NCI-H2107 treated with DMSO at 0.1 percent for 48 hours (cell line): ENCODE measurements around the gene BEND2.
A peak's percentile ranks its signal among the peaks of the same experiment; 100 is the strongest.
"Not testable (repeated sequence)": the region's sequence is repeated elsewhere in the genome, so short reads cannot be mapped to it uniquely, and the experiment has no call there.

Source experiments
- DNase-seq: peaks from one replicate; lab custom pipeline; 2025; ENCODE audit not compliant: unreplicated experiment; lab: John Stamatoyannopoulos, UW

The BEND2 gene

DNA sequence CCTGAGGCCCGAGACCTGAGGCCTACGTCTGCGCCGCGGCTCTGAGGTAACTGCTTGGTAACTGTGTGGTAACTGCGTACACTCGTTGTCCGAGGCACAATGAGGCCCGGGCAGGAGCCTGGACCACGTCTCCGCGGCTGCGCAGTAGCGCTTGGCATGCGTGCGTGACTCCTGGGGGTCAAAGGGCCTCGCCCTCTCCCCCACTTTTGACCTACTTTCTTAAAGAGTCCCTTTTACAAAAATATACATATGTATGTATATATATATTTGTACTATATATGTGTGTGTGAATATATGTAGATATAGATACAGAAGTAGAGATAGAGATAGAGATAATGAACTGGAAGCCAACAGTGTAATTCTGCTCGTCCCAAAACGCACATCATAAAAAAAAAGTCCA is at the start of gene BEND2:
BEND2 (minus strand) TSS at position 101 of the 400 bp plus-strand sequence. CDS start 136 bp downstream, outside the sequence.
- no peak for DNase-seq

DNA sequence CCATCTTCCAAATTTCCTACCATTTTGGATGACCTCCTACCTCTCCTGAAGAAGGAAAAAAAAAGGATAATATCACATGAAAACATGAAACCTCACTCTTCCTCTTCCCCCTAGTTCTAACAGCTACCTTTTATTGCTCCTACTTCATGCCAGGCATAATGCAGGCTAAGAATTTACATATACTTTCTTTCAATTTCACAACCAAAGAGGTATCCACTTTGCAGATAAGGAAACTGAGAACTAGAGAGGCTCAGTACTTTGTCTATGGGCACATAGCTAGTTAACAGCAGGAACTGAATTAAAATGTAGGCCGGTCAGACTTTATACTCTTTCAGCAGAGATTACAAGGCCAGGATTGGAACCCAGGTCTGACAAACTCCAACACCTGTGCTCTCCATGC is 34.4 kb upstream of the BEND2 start:
- no peak for DNase-seq

DNA sequence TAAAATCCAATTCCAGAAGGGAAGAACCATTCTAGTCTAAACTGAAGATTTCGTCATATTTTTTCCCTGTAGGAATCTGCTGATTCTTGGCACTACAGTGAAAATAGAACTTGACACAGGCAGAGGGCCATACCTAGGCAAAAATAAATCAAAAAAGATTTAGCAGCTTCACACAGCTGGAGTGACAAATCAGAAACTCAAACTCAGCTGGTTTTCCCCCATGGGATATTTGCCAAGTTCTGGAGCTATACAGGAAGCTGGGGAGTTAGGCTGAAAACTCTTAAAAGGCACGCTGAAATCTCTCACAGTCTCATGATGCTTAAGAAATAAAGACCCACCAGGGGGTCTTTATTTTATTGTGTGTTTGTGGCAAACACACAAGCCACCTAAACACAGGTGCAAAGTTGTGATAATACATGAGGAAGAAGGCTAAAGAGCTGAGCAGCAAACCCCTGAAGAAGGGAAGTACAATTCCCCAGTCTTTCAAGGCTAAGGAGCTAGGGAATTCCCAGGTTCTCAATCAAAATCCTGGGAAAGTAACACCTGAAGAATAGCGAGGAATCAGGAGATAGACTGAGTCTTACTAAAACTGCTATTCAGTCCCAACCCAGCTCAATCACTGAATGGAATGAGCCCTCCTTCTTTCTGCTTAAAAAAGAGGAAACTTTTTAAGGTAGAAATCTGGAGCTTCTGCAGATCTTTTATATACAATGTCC is 32.1 kb upstream of the BEND2 start:
- DNase-seq: peak; percentile 39

DNA sequence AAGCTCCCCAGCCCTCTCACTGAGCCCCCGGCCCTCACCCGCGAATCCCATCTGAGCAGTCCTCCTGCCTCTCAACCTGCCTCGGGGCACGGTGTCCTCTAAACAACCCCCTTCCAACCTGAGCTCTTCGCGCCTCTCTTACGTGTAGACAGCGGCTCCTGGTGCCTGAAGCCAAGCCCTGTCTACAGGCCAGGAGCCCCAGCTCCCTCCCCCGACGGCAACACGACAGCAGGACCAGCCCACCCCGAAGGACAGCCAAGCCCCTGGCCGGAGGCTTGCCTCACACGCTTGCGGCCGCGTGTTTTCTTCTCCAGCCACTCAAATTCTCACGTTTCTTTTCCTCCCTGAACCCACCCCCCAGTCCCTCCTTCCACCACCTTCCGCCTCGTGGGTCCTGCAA is 9.0 kb upstream of the BEND2 start:
- DNase-seq: not testable (repeated sequence)

DNA sequence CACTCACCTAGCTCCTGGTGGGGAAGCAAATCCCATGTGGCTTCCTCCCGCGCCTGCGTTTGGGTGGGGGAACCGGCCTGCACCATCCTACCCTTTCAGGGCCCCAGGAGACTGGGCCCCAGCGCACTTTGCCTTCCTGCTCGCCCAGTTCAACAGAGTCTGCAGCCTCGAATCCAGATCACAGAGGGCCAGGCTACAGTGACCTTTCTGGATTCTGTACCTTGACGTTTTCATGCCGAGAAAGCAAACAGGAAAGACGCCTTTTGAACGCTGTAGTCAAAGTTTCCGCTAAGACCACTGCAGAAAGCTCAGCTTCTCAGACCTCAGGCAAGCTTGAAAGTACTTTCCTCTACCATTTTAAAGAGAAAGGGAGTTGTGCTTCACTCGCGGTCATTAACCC is 7.4 kb upstream of the BEND2 start:
- DNase-seq: no peak

DNA sequence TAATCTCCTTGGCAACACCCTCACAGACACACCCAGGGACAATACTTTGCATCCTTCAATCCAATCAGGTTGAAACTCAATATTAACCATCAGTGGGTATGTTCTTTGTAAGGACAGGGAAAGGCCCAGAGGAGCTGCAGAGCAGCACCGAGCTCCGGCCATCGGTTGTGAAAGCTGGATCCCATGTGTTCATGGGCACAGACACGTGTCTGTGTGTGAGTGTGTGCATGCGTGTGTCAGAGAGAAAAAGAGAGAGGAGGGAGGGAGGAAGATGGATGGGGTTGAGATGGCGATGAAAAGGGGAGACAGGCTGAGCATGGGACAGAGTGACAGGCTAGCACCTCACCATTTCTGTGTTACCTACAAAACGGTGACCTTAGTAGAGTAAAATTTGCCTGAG is 6.8 kb upstream of the BEND2 start:
- DNase-seq: no peak

DNA sequence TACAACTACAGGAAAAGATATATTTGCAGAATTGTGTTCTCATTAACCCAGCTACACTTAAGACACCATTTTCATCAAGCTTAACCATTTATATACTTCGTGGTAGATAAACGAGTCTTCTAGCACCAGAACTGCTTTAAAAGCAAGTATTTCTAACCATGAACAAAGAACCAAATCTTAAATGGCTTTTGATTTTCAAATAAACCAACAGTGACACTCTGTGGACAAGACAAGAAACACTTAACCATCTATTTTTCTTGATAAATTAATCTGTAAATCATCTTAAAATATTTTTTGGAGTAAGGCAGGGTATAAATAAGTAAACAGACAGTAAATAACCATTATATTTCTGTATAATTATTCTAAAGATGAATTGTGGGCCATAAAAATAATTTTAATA is 10.2 kb downstream of the BEND2 start:
- peak; percentile 63 for DNase-seq

DNA sequence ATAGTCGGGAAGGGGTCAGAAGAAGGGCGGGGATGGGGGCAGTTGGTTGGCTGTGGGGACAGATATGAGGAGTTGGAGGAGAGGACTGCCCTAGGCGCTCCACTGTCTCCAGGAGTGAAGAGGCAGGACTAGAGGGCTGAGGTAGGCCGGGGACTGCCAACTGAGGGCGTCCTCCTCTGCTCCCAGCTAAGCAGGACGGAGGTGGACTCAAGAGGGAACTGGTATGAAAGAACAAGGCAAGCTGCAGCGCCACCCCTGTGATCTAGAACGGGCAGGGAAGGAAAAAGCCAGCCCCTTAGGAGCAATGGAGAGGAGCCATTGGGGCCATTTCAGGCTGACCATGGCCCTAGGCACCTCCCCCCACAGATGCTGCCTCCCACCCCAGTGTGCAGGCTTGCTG is 14.0 kb downstream of the BEND2 start:
- DNase-seq: no peak

DNA sequence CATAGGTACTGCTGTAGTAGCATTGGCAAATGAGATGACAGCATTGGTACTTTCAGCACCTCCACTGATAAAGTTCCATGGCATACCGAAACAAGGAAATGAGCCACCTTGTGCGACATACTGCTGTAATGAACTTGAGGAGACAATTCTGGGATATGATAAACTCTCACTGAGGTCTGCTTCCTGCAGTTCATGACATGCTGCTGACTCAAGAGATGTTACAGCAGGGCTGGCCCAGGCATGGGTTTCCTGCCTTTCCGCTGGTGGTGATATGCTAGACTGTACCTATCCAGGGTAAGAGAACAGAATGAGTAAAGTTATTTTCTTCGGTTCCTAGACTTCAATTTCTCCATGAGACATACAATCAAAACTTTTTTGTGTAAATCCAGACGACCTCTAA is 17.1 kb downstream of the BEND2 start:
- no peak for DNase-seq

DNA sequence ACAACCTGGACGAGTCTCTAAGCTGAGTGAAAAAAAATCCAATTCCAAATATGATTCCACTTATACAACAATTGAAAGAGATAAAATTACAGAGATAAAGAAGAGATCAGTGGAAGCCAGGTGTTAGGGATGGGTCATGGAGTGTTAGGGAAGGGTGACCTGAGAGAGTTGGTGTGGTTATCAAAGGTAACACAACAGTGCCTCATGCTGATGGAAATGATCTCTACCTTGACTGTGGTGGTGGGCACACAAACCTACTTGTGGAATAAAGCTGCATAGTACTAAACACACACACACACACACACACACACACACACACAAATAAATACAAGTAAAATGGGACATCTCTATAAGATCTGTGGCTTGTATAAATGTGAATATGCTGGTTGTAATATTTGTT is 26.0 kb downstream of the BEND2 start:
- peak; percentile 86 for DNase-seq

DNA sequence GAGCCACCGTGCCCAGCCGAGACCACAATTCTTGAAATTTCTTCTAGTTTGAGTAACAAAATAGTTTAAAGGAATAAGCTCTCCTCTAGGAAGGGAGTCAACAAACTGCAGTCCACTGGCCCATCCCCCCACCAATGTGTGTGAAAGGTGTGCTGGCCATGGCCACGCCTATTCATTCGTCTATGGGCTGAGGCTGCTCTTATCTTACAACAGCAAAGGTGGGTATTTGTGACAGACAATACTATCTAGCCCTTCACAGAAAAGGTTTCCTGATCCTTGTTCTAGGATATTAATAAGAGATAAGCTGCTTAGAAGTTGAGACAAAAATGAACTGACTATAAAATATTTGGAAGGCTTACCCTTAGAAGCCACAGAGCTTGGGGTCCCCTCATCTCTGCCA is 41.2 kb downstream of the BEND2 start:
- no peak for DNase-seq

DNA sequence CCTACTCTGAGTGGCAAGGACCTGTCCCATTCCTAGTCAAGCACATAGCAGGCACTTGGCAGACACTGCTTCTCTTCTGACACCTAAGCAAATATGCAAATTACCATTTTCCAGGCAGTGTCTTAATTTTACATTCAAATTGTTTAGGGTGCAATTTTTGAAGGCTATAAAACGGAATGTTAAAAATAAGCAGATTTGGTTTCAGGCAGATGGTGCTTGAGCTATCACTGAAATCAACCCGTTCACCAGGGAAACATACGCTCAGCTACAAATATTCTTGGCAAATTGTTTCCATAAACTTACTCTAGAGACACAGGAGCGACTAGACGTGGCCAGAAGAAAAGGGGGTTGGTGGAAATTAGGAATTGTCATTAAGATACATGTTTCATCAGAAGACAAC is 45.7 kb downstream of the BEND2 start:
- DNase-seq: no peak

DNA sequence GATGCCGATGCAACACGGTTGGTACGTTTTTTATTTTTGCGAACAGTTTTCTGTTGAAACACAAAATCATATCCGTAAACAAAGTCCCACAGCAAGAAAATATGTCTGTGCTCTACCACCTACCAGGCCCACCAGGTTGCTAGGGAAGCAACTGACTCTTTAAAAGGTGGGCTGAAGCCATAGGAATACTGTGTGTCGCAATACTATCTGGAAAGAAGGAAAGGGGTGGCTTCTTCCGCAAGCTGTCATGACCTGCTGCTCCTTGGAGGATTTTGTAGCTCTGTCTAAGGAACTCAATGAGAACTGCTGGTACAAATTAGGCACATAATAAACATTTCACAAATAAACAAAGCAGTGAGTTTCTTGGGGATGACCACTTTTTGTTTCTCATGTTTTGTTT is 46.5 kb downstream of the BEND2 start:
- DNase-seq: no peak

DNA sequence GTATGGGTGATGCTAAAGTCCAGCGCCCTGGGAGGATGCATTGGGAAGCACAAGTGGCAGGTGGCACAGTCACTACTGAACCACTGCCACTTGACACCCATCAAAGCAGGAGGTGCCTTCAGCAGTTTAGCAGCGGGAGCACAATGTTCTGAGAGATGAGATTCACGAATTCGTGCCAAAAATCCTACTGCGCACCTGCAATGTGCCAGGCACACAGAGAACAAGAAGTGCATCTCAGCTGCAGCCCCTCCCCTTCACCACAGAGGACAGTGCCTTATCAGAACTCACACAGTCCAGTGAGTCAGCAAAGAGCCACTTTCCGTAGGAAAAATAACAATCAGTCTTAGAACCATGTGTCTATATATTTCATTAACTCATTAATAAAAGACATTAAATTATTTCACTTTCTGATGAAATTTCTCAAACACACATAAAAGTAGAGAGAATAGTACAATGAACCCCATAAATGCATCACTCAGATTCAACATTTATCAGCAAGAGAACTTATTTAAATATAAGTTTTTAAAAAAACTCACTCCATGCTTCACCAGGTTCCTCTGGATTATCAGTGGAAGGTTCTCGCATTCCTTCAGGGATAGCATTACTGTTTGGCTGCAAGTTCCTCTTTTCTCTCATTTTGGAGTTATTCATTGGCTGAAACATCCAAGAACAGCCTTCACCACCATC is 47.0 kb downstream of the BEND2 start:
- peak; percentile 96 for DNase-seq

DNA sequence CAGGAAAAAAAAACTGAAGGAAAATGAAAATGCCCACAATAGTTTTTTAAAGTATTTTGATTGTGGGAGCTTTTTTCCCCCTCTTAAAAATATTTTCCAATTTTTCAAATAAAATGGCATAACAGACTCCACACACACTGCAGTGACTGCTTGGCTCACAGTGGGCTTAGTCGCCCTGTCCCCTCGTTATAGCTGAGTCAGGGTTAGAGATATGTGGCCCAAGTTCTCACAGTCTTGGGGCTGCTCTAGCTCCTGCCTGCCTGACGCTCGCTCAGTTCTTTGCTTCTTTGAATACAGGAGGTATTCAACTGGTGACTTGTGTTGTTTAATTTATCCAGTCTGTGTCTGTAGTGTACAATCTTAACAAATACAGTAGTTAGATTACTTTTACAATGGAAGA is 47.7 kb downstream of the BEND2 start:
- DNase-seq: no peak

DNA sequence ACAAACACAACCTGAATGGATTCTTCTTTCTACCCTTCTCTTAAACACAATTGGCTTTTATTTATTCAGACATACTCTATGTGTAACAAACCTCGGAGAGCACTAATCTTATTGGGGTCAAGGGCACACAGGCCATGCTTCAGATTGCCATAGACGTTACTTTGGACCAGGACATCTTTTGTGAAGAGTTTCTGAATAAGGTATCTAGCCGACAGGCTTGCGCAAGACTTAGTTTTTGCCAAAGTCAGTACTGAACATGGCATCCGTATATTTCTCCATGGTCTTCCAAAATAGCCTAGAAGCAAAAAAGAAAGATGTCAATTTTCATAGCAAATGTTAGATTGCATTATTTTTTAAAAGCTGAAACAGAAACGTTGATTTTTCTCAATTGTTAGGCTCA is 49.8 kb downstream of the BEND2 start:
- DNase-seq: no peak

DNA sequence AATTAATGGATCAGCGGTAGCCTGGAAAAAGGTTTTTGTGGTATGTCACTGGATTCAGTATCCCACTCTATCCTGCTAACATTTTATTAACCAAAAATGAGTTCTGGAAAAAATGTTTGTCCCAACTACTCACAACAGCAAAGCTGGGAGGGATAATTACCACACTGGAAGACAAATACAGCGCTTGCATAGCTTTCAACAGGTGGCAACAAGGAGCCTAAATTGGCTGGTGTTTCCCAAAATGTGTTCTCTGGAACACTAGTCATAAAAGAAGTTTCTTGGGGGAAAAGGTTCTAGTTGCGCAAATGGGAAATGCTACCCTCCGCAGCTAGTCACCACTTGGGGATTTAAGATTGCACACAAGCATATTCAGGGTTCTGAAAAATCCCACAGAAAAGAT is 54.6 kb downstream of the BEND2 start:
- DNase-seq: no peak

DNA sequence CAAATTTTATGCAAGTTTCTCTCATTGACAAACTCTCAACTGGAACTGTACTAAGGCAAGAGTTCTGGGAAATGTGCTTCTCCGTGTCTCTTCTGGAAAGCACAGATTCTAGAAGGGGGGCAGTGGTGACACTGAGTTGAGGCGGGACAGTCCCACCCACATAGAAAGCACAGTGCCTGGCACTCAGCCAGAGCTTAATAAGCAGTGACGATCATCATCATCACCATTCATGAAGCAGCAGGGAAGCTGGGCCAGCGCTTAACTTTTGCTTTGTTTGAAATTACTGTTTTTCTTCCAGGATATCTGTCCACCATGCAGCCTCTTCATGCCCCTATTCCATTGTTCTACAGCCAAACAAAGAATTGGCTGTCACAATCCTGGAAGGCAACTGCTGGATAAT is 60.3 kb downstream of the BEND2 start:
- no peak for DNase-seq

DNA sequence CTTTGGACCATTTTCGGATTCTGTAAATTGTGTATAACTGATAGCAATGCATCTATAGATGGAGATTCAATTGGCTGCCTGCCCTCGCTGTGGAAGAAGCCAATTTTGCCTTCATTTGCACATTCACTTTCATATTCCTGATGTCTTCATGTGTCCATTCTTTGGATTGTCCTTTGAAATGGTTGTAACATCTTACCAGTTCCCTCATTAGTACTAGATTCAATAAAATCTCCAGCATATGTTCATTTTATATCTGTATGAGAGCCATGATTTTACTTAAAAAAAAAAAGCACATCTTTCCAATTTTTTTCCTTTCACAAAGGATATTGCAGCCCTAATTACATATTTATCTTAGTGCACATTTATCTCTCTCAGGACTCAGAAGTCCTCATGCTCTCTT is 61.7 kb downstream of the BEND2 start:
- DNase-seq: no peak

DNA sequence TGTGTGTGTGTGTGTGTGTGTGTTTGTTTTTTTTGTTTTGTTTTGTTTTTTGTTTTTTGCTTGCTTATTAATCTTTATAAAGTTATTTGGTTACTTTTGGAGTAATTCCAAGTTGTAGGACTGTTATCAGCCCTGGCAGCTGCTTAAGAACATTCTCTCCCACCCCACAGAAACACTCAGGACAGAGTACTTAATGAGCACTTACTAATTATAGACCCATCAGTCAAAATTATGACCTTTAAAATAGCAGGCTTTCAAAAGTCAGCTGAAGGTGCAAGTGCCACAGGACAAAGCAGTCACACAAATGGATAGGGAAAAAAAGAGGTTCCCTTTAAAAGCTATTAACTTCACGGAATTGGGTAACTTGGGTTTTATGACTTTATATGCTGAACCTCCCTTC is 69.0 kb downstream of the BEND2 start:
- no peak for DNase-seq

DNA sequence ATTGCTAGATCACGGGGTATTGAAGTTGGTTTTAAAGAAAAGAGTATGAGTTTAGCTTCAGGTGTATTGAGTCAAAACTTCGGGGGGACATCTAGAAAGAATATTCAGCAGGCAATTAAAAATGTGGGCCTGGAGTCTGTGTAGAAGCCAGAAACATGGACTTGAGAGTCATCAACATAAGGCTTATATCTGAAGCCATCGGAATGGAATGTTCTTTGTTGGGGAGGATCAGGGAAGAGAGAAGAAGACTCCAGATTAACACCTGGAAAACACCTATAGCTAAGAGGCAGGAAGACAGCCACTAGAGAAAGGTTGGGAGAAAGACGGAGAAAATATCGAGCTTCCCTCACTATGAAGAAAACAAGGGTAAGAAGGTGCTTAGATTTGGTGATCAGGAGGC is 69.5 kb downstream of the BEND2 start:
- no peak for DNase-seq

DNA sequence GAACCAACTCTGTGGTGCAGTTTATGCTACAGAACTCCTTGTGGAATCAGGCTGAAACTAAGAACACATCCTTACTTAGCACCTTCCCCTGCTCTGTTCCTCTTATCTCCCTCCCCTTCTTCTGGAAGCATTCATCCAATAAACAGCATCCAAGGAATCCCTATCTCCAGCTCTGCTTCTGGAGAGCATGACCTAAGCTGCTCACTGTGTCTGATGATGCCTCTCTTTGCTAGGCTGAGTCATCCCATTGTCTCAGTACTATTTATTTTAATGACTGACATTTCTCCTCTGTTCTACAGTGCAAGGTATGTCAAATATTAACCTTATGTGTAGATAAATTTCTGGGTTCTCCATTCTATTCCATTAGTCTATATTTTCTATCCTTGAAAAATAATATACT is 71.2 kb downstream of the BEND2 start:
- DNase-seq: no peak

DNA sequence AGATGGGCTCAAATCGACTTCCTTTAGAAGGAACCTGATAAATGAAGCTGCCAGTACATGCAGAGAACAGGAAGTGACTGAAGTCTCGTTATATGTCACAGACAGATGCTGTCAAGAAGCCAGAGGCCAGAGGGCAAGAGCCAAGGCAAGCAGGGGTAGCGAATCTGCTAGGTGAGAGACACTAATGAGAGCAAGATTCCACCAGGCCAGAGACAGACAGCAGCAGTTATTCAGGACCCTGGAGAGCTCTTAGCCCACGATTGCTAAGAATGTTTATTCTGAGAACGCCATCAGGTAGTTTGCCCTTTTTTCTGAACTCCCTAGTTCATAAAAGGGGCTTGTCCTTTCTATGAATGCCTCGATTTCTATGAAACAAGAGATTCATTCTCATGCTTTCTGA is 73.7 kb downstream of the BEND2 start:
- DNase-seq: no peak
